DOHH2 (cell line): ENCODE results near the gene DAPK2.
"Not testable (repeated sequence)": the region's sequence is repeated elsewhere in the genome, so short reads cannot be mapped to it uniquely, and the experiment has no call there.

ENCODE experiments used
- H3F3A ChIP-seq: fragments of 200-600 bp; sonication (generic), shearing (Covaris generic); 2 replicates; pipeline ENCODE4 v1.6.0; 2016; ENCODE audit warnings: antibody characterized with exemption, mild to moderate bottlenecking; ENCODE audit not compliant: control insufficient read depth, insufficient read depth
- H3K27ac ChIP-seq: fragments of 200-600 bp; sonication (generic); 2 replicates; pipeline ENCODE4 v1.5.1; 2014; ENCODE audit warnings: low read depth, mild to moderate bottlenecking, low read length, moderate library complexity
- H3K27me3 ChIP-seq: fragments of 200-600 bp; sonication (generic); 2 replicates; pipeline ENCODE4 v1.6.1; 2014; ENCODE audit warnings: mild to moderate bottlenecking, low read length, mixed read lengths; ENCODE audit not compliant: control insufficient read depth
- H3K36me3 ChIP-seq: fragments of 200-600 bp; sonication (generic); 2 replicates; pipeline ENCODE4 v1.6.1; 2014; ENCODE audit warnings: mild to moderate bottlenecking, low read length, moderate library complexity, mixed read lengths; ENCODE audit not compliant: control insufficient read depth
- H3K4me1 ChIP-seq: fragments of 200-600 bp; sonication (generic); 2 replicates; pipeline ENCODE4 v1.6.1; 2014; ENCODE audit warnings: mild to moderate bottlenecking, low read length, mixed read lengths; ENCODE audit not compliant: control insufficient read depth
- H3K4me2 ChIP-seq: fragments of 200-600 bp; sonication (generic); 2 replicates; pipeline ENCODE4 v1.6.0; 2014; ENCODE audit warnings: mild to moderate bottlenecking, low read length, moderate library complexity
- H3K4me3 ChIP-seq: fragments of 200-600 bp; sonication (generic); 2 replicates; pipeline ENCODE4 v1.5.1; 2014; ENCODE audit warnings: mild to moderate bottlenecking, low read length, mixed read lengths
- H3K79me2 ChIP-seq: fragments of 200-600 bp; sonication (generic); 2 replicates; pipeline ENCODE4 v1.6.1; 2014; ENCODE audit warnings: mild to moderate bottlenecking, low read length, mixed read lengths; ENCODE audit not compliant: control insufficient read depth
- H3K9me2 ChIP-seq: fragments of 200-600 bp; sonication (generic); replicated peaks from 2 replicates; pipeline ENCODE4 v1.6.1; 2014; ENCODE audit warnings: mild to moderate bottlenecking, low read length, mixed read lengths; ENCODE audit not compliant: control insufficient read depth
- H3K9me3 ChIP-seq: fragments of 200-600 bp; sonication (generic); 2 replicates; pipeline ENCODE4 v1.6.1; 2014; ENCODE audit warnings: antibody characterized with exemption, low read length, mixed read lengths; ENCODE audit not compliant: control insufficient read depth, insufficient read depth
- H4K20me1 ChIP-seq: fragments of 200-600 bp; sonication (generic); 2 replicates; pipeline ENCODE4 v1.6.0; 2014; ENCODE audit warnings: low read depth, mild to moderate bottlenecking, antibody characterized with exemption, low read length, moderate library complexity; ENCODE audit not compliant: control insufficient read depth, insufficient read depth
- EZH2phosphoT487 ChIP-seq: fragments of 200-600 bp; sonication (generic); IDR thresholded peaks from 2 replicates; pipeline ENCODE4 v1.6.1; 2017; ENCODE audit warnings: borderline replicate concordance, mild to moderate bottlenecking, antibody characterized with exemption, low read length, moderate library complexity, mixed read lengths
- TF ChIP-seq, protein P1 (sequence below): fragments of 200-600 bp; sonication (generic); IDR thresholded peaks from one replicate; pipeline ENCODE4 v1.5.1; 2014; ENCODE audit warnings: antibody characterized with exemption, mild to moderate bottlenecking, low read depth, low read length; ENCODE audit not compliant: poor library complexity, severe bottlenecking

The DAPK2 gene

GRCh38 chr15:63901912-63902670, 144.2 kb downstream of the DAPK2 start:
- H3K79me2 ChIP-seq: no peaks in the 10 kb centered on the region
- H3K9me3 ChIP-seq: no peaks in the 10 kb centered on the region
- no peak overlapping the region for H3K27ac ChIP-seq
- peaks cover 50% of the 10 kb centered on the region for H3K4me1 ChIP-seq
- no peaks in the 10 kb centered on the region for H3K9me2 ChIP-seq
- no peak for TF ChIP-seq EZH2phosphoT487
- TF ChIP-seq, protein P1, sequence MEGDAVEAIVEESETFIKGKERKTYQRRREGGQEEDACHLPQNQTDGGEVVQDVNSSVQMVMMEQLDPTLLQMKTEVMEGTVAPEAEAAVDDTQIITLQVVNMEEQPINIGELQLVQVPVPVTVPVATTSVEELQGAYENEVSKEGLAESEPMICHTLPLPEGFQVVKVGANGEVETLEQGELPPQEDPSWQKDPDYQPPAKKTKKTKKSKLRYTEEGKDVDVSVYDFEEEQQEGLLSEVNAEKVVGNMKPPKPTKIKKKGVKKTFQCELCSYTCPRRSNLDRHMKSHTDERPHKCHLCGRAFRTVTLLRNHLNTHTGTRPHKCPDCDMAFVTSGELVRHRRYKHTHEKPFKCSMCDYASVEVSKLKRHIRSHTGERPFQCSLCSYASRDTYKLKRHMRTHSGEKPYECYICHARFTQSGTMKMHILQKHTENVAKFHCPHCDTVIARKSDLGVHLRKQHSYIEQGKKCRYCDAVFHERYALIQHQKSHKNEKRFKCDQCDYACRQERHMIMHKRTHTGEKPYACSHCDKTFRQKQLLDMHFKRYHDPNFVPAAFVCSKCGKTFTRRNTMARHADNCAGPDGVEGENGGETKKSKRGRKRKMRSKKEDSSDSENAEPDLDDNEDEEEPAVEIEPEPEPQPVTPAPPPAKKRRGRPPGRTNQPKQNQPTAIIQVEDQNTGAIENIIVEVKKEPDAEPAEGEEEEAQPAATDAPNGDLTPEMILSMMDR: no peak
- no peaks in the 10 kb centered on the region for H4K20me1 ChIP-seq
- H3K4me2 ChIP-seq: peak overlapping the region; percentile 49
- H3K36me3 ChIP-seq: no peaks in the 10 kb centered on the region
- H3K27me3 ChIP-seq: no peaks in the 10 kb centered on the region
- peak overlapping the region; percentile 28 for H3K4me3 ChIP-seq
- H3F3A ChIP-seq: peaks cover 6% of the 10 kb centered on the region

- Histone ChIP-seq H3K4me1 (peaks cover 44% of the 10 kb centered on the region), H4K20me1 (no peaks in the 10 kb centered on the region), H3K4me2 (no peak overlapping the region), H3K9me3 (no peaks in the 10 kb centered on the region), H3K4me3 (no peak overlapping the region), H3F3A (peaks cover 6% of the 10 kb centered on the region), H3K9me2 (no peaks in the 10 kb centered on the region), H3K79me2 (no peaks in the 10 kb centered on the region), H3K27me3 (no peaks in the 10 kb centered on the region), H3K36me3 (no peaks in the 10 kb centered on the region), H3K27ac (no peak overlapping the region)
- TF ChIP-seq, protein P1: no peak
- TF ChIP-seq EZH2phosphoT487: no peak
These were observed 146.0 kb downstream of the DAPK2 start for GRCh38 chr15:63900306-63900705.

GRCh38 chr15:63899606-63900005, 146.7 kb downstream of the DAPK2 start:
- H4K20me1 ChIP-seq, H3K27me3 ChIP-seq, H3K36me3 ChIP-seq, H3K79me2 ChIP-seq, H3K9me3 ChIP-seq, H3K9me2 ChIP-seq, H3K4me2 ChIP-seq, H3F3A ChIP-seq, H3K4me3 ChIP-seq, H3K27ac ChIP-seq: not testable (repeated sequence)
- H3K4me1 ChIP-seq: peaks cover 44% of the 10 kb centered on the region

- Histone ChIP-seq H3K79me2 (no peaks in the 10 kb centered on the region), H3K4me2 (no peak overlapping the region), H3K4me1 (peaks cover 44% of the 10 kb centered on the region), H3K9me3 (no peaks in the 10 kb centered on the region), H3K27me3 (no peaks in the 10 kb centered on the region), H3K27ac (no peak overlapping the region), H3F3A (peaks cover 4% of the 10 kb centered on the region), H4K20me1 (no peaks in the 10 kb centered on the region), H3K36me3 (no peaks in the 10 kb centered on the region), H3K9me2 (no peaks in the 10 kb centered on the region), H3K4me3 (no peak overlapping the region)
- no peak for TF ChIP-seq EZH2phosphoT487
- TF ChIP-seq, protein P1: no peak
These were observed 147.1 kb downstream of the DAPK2 start for GRCh38 chr15:63899193-63899592.
